HG02678 (cell line): ENCODE measurements around the gene AGPAT1.
"Not testable (repeated sequence)": the region's sequence is repeated elsewhere in the genome, so short reads cannot be mapped to it uniquely, and the experiment has no call there.

Experiments used
- ATAC-seq: cut with Tn5 transposase; IDR thresholded peaks from one replicate; pipeline ENCODE4 v1.9.1; 2021; ENCODE audit warnings: mild to moderate bottlenecking, moderate library complexity; ENCODE audit not compliant: unreplicated experiment

AGPAT1 gene

GRCh38 chr6:32151181-32151862 is 24.6 kb downstream of the AGPAT1 start:
- no peak for ATAC-seq

GRCh38 chr6:32149932-32150870 is 25.7 kb downstream of the AGPAT1 start:
- no peak for ATAC-seq

- ATAC-seq = no peak
These were observed 26.7 kb downstream of the AGPAT1 start for GRCh38 chr6:32149092-32149755.

GRCh38 chr6:32148289-32149091 is 27.4 kb downstream of the AGPAT1 start:
- ATAC-seq = no peak

- ATAC-seq = no peak
These were observed 28.3 kb downstream of the AGPAT1 start for GRCh38 chr6:32147401-32148132.

GRCh38 chr6:32146687-32147086 is 29.2 kb downstream of the AGPAT1 start:
- no peak for ATAC-seq

- ATAC-seq = no peak
These were observed 29.6 kb downstream of the AGPAT1 start for GRCh38 chr6:32146287-32146686.

- not testable (repeated sequence) for ATAC-seq
These were observed 31.6 kb downstream of the AGPAT1 start for GRCh38 chr6:32144238-32144637.

GRCh38 chr6:32140420-32141046 is 35.4 kb downstream of the AGPAT1 start:
- ATAC-seq = no peak

GRCh38 chr6:32139590-32139989 is 36.3 kb downstream of the AGPAT1 start:
- ATAC-seq = no peak

- no peak for ATAC-seq
These were observed 38.4 kb downstream of the AGPAT1 start for GRCh38 chr6:32137454-32137853.

GRCh38 chr6:32133786-32134185 is 42.1 kb downstream of the AGPAT1 start:
- ATAC-seq = no peak

GRCh38 chr6:32132110-32132509 is 43.8 kb downstream of the AGPAT1 start:
- no peak for ATAC-seq

- ATAC-seq = no peak
These were observed 44.4 kb downstream of the AGPAT1 start for GRCh38 chr6:32131439-32131948.

- ATAC-seq = no peak
These were observed 46.4 kb downstream of the AGPAT1 start for GRCh38 chr6:32129297-32130088.

GRCh38 chr6:32128751-32129296 is 47.1 kb downstream of the AGPAT1 start:
- no peak for ATAC-seq

GRCh38 chr6:32127717-32128592 is 47.9 kb downstream of the AGPAT1 start, which contains the start of gene ATF6B:
Gene ATF6B, minus strand, starts transcription at chr6:32128246. Its CDS starts 39 bp downstream, at chr6:32128207.
- ATAC-seq = peak; percentile 84
